Spinal cord (tissue), 10 donors: ENCODE results near the gene DCTN1. TPM values are rescaled to one million over a fixed set of nuclear protein-coding genes. Genes with fewer than 3 reads are reported as not detected.
A peak's percentile ranks its signal among the peaks of the same experiment; 100 is the strongest.

Experiments
- DNase-seq, 6 donors: peaks; one replicate each; pipeline versions ENCODE4 v3.0.0 to v3.0.0-alpha.2; 2013 to 2015; ENCODE audit warnings: low spot score in 6 of 6, low read depth in 4 of 6
- H3K27ac ChIP-seq: one replicate; pipeline ENCODE4 v1.5.1; 2013; ENCODE audit warnings: low read depth, low read length, control low read depth
- H3K27me3 ChIP-seq: one replicate; pipeline ENCODE4 v1.6.1; 2013; ENCODE audit warnings: low read length; ENCODE audit not compliant: control insufficient read depth, insufficient read depth
- H3K36me3 ChIP-seq: one replicate; pipeline ENCODE4 v1.6.1; 2013; ENCODE audit warnings: low read length; ENCODE audit not compliant: control insufficient read depth, insufficient read depth
- H3K4me1 ChIP-seq: one replicate; pipeline ENCODE4 v1.6.1; 2013; ENCODE audit warnings: low read length; ENCODE audit not compliant: control insufficient read depth, insufficient read depth
- H3K4me3 ChIP-seq: one replicate; pipeline ENCODE4 v1.5.1; 2013; ENCODE audit warnings: low read depth, low read length, control low read depth
- H3K9me3 ChIP-seq: one replicate; pipeline ENCODE4 v1.6.1; 2013; ENCODE audit warnings: low read length; ENCODE audit not compliant: control insufficient read depth, insufficient read depth
- WGBS: methylation state at CpG from one replicate; pipeline ENCODE4 v1.1.5; 2013; ENCODE audit warnings: missing lambda C conversion rate; ENCODE audit not compliant: insufficient coverage; 5-methylcytosine and 5-hydroxymethylcytosine counted together
- polyA plus RNA-seq, 2 donors: library from polyadenylated mRNA; unstranded; fragments of 120-200 nt; gene quantifications; one replicate each; pipeline ENCODE4 v1.2.1, GENCODE V29; 2013; ENCODE audit not compliant: insufficient read length in 2 of 2
- total RNA-seq, 2 donors: library from RNA; depleted of rRNA in 1 of 2; stranded (reverse); fragments of 120-200 nt in 1 of 2; fragments of >200 nt in 1 of 2; gene quantifications; one replicate each; pipeline versions ENCODE4 v1.2.3 to v1.2.4, GENCODE V29; 2013 to 2014
- donor health status: healthy.

DCTN1 gene
- total and polyA plus RNA-seq, 4 donors = 99.4 to 296 (median 197) TPM

GRCh38 chr2:74391580-74392448 is 11.7 kb upstream of the DCTN1 start:
- H3K27me3 ChIP-seq = no peaks in the 10 kb centered on the region
- 2% methylated on average over 55 of the region's 62 CpGs for WGBS
- H3K9me3 ChIP-seq = no peaks in the 10 kb centered on the region
- DNase-seq = peak; percentile 90 to 98 (median 91)
- H3K4me1 ChIP-seq = peaks cover 4% of the 10 kb centered on the region
- H3K36me3 ChIP-seq = no peaks in the 10 kb centered on the region
- H3K27ac ChIP-seq = peak overlapping the region; percentile 80
- peak overlapping the region; percentile 56 for H3K4me3 ChIP-seq

GRCh38 chr2:74391209-74391579 is 11.1 kb upstream of the DCTN1 start:
- 1% methylated on average over 10 of the region's 11 CpGs for WGBS
- Histone ChIP-seq H3K4me1 (peaks cover 4% of the 10 kb centered on the region), H3K36me3 (no peaks in the 10 kb centered on the region), H3K27ac (peak overlapping the region; percentile 80), H3K4me3 (peak overlapping the region; percentile 56), H3K27me3 (no peaks in the 10 kb centered on the region), H3K9me3 (no peaks in the 10 kb centered on the region)
- DNase-seq = peak in 1 of 6 donors; percentile 57

DNA sequence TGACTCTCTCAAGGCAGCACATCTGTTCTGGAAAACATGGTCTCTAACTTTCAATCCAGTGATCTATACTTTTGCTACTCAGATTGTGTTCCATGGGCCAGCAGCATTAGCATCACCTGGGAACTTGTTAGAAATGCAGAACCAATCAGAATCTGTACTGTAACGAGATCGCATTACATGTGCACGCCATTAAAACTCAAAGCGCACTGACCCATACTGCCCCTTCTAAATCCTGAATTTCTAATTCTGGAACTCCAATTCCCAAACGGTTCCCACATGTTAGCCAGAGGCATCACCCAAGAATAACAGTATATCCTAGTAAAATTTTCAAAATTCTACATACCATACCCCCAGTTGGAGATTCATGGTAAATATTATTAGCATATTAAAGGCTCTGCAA is 10.5 kb upstream of the DCTN1 start:
- Histone ChIP-seq H3K4me3 (peak overlapping the region; percentile 56), H3K4me1 (peaks cover 4% of the 10 kb centered on the region), H3K27me3 (no peaks in the 10 kb centered on the region), H3K9me3 (no peaks in the 10 kb centered on the region), H3K36me3 (no peaks in the 10 kb centered on the region), H3K27ac (no peak overlapping the region)
- DNase-seq = no peak
- 48% methylated on average over 4 of the region's 5 CpGs for WGBS

- H3K36me3 ChIP-seq = no peaks in the 10 kb centered on the region
- H3K9me3 ChIP-seq = no peaks in the 10 kb centered on the region
- peaks cover 2% of the 10 kb centered on the region for H3K4me1 ChIP-seq
- no peak overlapping the region for H3K27ac ChIP-seq
- DNase-seq = no peak
- no peak overlapping the region for H3K4me3 ChIP-seq
- WGBS = 100% methylated on average over 1 of the region's 1 CpG
- H3K27me3 ChIP-seq = no peaks in the 10 kb centered on the region
These were observed 7.2 kb upstream of the DCTN1 start for GRCh38 chr2:74387346-74387745.

GRCh38 chr2:74385396-74385795 is 5.3 kb upstream of the DCTN1 start:
- no peak overlapping the region for H3K27ac ChIP-seq
- H3K36me3 ChIP-seq = no peaks in the 10 kb centered on the region
- H3K4me3 ChIP-seq = peak overlapping the region; percentile 26
- peak in 5 of 6 donors; percentile 51 to 93 (median 70) for DNase-seq
- no peaks in the 10 kb centered on the region for H3K27me3 ChIP-seq
- H3K9me3 ChIP-seq = no peaks in the 10 kb centered on the region
- peaks cover 5% of the 10 kb centered on the region for H3K4me1 ChIP-seq
- 42% methylated on average over 6 of the region's 8 CpGs for WGBS

DNA sequence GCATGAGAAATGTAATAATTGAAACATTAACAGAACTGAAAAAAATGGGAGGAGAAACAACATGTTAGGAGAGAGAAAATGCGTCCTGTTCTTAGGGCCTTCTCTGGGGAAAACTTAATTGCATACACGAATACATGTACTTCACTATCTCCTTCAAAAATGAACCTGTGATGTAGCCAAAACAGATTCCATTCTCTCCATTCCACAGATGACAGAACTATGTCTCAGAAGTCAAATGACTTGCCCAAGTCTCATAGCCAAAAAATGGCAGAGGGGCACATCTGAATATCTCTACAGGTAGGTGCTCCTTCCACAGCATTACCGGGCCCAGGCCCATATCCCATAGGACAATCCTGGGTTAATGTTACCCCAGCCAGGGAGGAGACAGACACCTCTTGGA is 3.9 kb upstream of the DCTN1 start:
- H3K9me3 ChIP-seq = no peaks in the 10 kb centered on the region
- H3K27ac ChIP-seq = no peak overlapping the region
- DNase-seq = no peak
- H3K4me1 ChIP-seq = peaks cover 17% of the 10 kb centered on the region
- H3K4me3 ChIP-seq = no peak overlapping the region
- no peaks in the 10 kb centered on the region for H3K36me3 ChIP-seq
- H3K27me3 ChIP-seq = no peaks in the 10 kb centered on the region
- 100% methylated on average over 1 of the region's 3 CpGs for WGBS

GRCh38 chr2:74383254-74383653 is 3.1 kb upstream of the DCTN1 start:
- WGBS = no CpG with 5 or more reads among the region's 1 CpG
- no peaks in the 10 kb centered on the region for H3K27me3 ChIP-seq
- H3K9me3 ChIP-seq = no peaks in the 10 kb centered on the region
- H3K4me3 ChIP-seq = no peak overlapping the region
- peak in 1 of 6 donors; percentile 38 for DNase-seq
- H3K36me3 ChIP-seq = no peaks in the 10 kb centered on the region
- H3K27ac ChIP-seq = no peak overlapping the region
- peaks cover 17% of the 10 kb centered on the region for H3K4me1 ChIP-seq

DNA sequence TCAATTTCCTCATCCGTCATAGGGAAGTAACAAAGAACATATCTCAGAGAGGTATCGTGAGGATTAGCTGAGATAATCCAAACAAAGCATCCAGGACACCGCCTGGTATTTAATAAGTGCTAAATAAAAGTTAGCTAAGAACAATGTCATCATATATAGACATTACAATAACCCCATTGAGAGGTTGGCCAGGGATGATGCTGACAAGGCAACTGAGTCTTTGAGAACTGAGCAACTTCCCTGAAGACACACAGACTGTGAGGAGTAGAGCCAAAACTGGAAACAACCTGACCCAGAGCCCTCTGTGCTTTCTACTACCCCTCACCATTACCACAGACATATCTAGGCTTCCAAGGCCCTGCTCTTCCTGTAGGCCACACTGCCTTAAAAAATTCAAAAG is 1.6 kb upstream of the DCTN1 start:
- H3K4me3 ChIP-seq = no peak overlapping the region
- H3K36me3 ChIP-seq = peaks cover 13% of the 10 kb centered on the region
- no peak for DNase-seq
- H3K27ac ChIP-seq = no peak overlapping the region
- H3K27me3 ChIP-seq = no peaks in the 10 kb centered on the region
- WGBS = no CpG with 5 or more reads among the region's 3 CpGs
- peaks cover 22% of the 10 kb centered on the region for H3K4me1 ChIP-seq
- no peaks in the 10 kb centered on the region for H3K9me3 ChIP-seq

- Histone ChIP-seq H3K27ac (no peak overlapping the region), H3K9me3 (no peaks in the 10 kb centered on the region), H3K4me1 (peaks cover 54% of the 10 kb centered on the region), H3K36me3 (peaks cover 27% of the 10 kb centered on the region), H3K4me3 (no peak overlapping the region), H3K27me3 (no peaks in the 10 kb centered on the region)
- WGBS = 91% methylated on average over 6 of the region's 10 CpGs
- DNase-seq = no peak
These were observed 2.1 kb downstream of the DCTN1 start for GRCh38 chr2:74378007-74378406.

- H3K27ac ChIP-seq = no peak overlapping the region
- no peak for DNase-seq
- no peaks in the 10 kb centered on the region for H3K9me3 ChIP-seq
- no peaks in the 10 kb centered on the region for H3K27me3 ChIP-seq
- peaks cover 44% of the 10 kb centered on the region for H3K36me3 ChIP-seq
- H3K4me3 ChIP-seq = no peak overlapping the region
- 86% methylated on average over 1 of the region's 2 CpGs for WGBS
- peaks cover 62% of the 10 kb centered on the region for H3K4me1 ChIP-seq
These were observed 4.3 kb downstream of the DCTN1 start for GRCh38 chr2:74375838-74376237.
